IMR-90 (cell line): ENCODE results near the gene FBN3.

Experiments used
- BHLHE40 ChIP-seq: fragments of 150-350 bp; IDR thresholded peaks from 2 replicates; pipeline ENCODE4 v1.6.1; 2016; ENCODE audit warnings: mild to moderate bottlenecking, low read depth, low read length
- CEBPB ChIP-seq: IDR thresholded peaks from 2 replicates; pipeline ENCODE4 v1.6.1; 2012; ENCODE audit warnings: low read depth, low read length, improper control_type of control experiment
- CTCF ChIP-seq: conservative IDR thresholded peaks from 2 replicates; pipeline ENCODE4 v1.5.1; 2012; ENCODE audit warnings: mild to moderate bottlenecking, low read depth, low read length, improper control_type of control experiment
- ELK1 ChIP-seq: fragments of 150-350 bp; IDR thresholded peaks from 2 replicates; pipeline ENCODE4 v1.6.1; 2016; ENCODE audit warnings: low read depth, mild to moderate bottlenecking, low read length, moderate library complexity, borderline replicate concordance
- FOS ChIP-seq: fragments of 150-350 bp; IDR thresholded peaks from 2 replicates; pipeline ENCODE4 v1.6.1; 2016; ENCODE audit warnings: low read depth, low read length
- MAFK ChIP-seq: IDR thresholded peaks from 2 replicates; pipeline ENCODE4 v1.6.1; 2012; ENCODE audit warnings: low read depth, low read length, improper control_type of control experiment
- POLR2A ChIP-seq: IDR thresholded peaks from 2 replicates; pipeline ENCODE4 v1.6.1; 2012; ENCODE audit warnings: mild to moderate bottlenecking, low read depth, low read length
- RAD21 ChIP-seq: IDR thresholded peaks from 2 replicates; pipeline ENCODE4 v1.6.1; 2012; ENCODE audit warnings: low read length, improper control_type of control experiment
- RCOR1 ChIP-seq: IDR thresholded peaks from 2 replicates; pipeline ENCODE4 v1.6.1; 2012; ENCODE audit warnings: mild to moderate bottlenecking, low read length, improper control_type of control experiment; ENCODE audit not compliant: insufficient replicate concordance
- RFX5 ChIP-seq: IDR thresholded peaks from 2 replicates; pipeline ENCODE4 v1.8.0; 2012; ENCODE audit warnings: low read depth, mild to moderate bottlenecking, low read length, moderate library complexity
- SMC3 ChIP-seq: fragments of 150-350 bp; IDR thresholded peaks from 2 replicates; pipeline ENCODE4 v1.6.1; 2016; ENCODE audit warnings: low read depth, mild to moderate bottlenecking, antibody characterized with exemption, low read length, moderate library complexity

DNA sequence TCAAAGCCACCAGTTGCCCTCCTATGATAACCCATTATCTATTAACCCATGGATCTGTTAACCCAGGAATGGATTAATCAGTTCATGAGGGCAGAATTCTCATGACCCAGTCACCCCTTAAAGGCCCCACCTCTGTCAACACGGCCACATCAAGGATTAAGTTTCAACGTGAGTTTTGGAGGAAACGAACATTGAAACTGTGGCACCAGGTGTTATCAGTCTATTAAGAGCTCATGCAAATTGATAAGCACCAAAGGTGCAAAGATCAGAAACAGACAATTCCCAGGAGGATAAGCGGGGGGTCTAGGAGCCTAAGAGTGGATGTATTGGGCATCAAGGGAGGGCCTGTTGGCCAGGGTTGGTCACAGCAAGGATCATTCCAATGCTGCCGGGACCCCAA, 124.1 kb downstream of the FBN3 start:
- no peak for TF ChIP-seq CTCF
- no peak for TF ChIP-seq SMC3
- no peak for TF ChIP-seq POLR2A
- TF ChIP-seq CEBPB, result no peak
- no peak for TF ChIP-seq RCOR1
- no peak for TF ChIP-seq FOS
- TF ChIP-seq BHLHE40, result no peak
- TF ChIP-seq RAD21, result no peak
- TF ChIP-seq ELK1, result no peak
- TF ChIP-seq MAFK, result no peak
- no peak for TF ChIP-seq RFX5
